HUDEP-2 (cell line): ENCODE measurements around the gene KRTAP3-1.
"Not testable (repeated sequence)": the region's sequence is repeated elsewhere in the genome, so short reads cannot be mapped to it uniquely, and the experiment has no call there.

ENCODE experiments used
- DNase-seq, 76 experiments: peaks; one replicate each; lab custom pipeline; 2025; ENCODE audit not compliant: unreplicated experiment in 76 of 76; lab: John Stamatoyannopoulos, UW

The KRTAP3-1 gene

GRCh38 chr17:41008811-41009210, at the start of gene KRTAP3-1:
Gene KRTAP3-1 (minus strand): TSS chr17:41009128. CDS start chr17:41009074, 54 bp downstream.
- no peak for DNase-seq

GRCh38 chr17:41057547-41057946, 48.6 kb upstream of the KRTAP3-1 start:
- DNase-seq, result no peak

- not testable (repeated sequence) for DNase-seq
Observed at GRCh38 chr17:41055130-41055529, 46.2 kb upstream of the KRTAP3-1 start, which contains the start of gene KRTAP2-2. Gene KRTAP2-2 (minus strand): TSS chr17:41055230. CDS start chr17:41055211, 19 bp downstream.

GRCh38 chr17:41054556-41054955, 45.6 kb upstream of the KRTAP3-1 start:
- DNase-seq, result not testable (repeated sequence)

- DNase-seq, result no peak
Observed at GRCh38 chr17:41054025-41054424, 45.1 kb upstream of the KRTAP3-1 start.

GRCh38 chr17:41052566-41052965, 43.6 kb upstream of the KRTAP3-1 start:
- no peak for DNase-seq

GRCh38 chr17:41049110-41049509, 40.2 kb upstream of the KRTAP3-1 start:
- DNase-seq, result no peak

- no peak for DNase-seq
Observed at GRCh38 chr17:41048441-41048840, 39.5 kb upstream of the KRTAP3-1 start.

- DNase-seq, result not testable (repeated sequence)
Observed at GRCh38 chr17:41046735-41047465, 38.0 kb upstream of the KRTAP3-1 start, which contains the start of gene KRTAP2-1. Gene KRTAP2-1 (minus strand): TSS chr17:41047316. CDS start chr17:41047267, 49 bp downstream.

- no peak for DNase-seq
Observed at GRCh38 chr17:41042953-41043352, 34.0 kb upstream of the KRTAP3-1 start.

- not testable (repeated sequence) for DNase-seq
Observed at GRCh38 chr17:41040783-41041571, 32.0 kb upstream of the KRTAP3-1 start, which contains the start of gene KRTAP1-1. Gene KRTAP1-1 (minus strand): TSS chr17:41041450. CDS start chr17:41041397, 53 bp downstream.

GRCh38 chr17:41037853-41038350, 29.0 kb upstream of the KRTAP3-1 start:
- DNase-seq, result no peak

- not testable (repeated sequence) for DNase-seq
Observed at GRCh38 chr17:41034346-41034935, 25.5 kb upstream of the KRTAP3-1 start, which contains the start of gene KRTAP1-3. Gene KRTAP1-3 (minus strand): TSS chr17:41034874. CDS start chr17:41034821, 53 bp downstream.

- no peak for DNase-seq
Observed at GRCh38 chr17:41029633-41030245, 20.8 kb upstream of the KRTAP3-1 start, which contains the start of gene KRTAP1-4. Gene KRTAP1-4 (minus strand): TSS chr17:41030195. CDS start chr17:41030078, 117 bp downstream.

- DNase-seq, result no peak
Observed at GRCh38 chr17:41026715-41027471, 18.0 kb upstream of the KRTAP3-1 start, which contains the start of gene KRTAP1-5. Gene KRTAP1-5 (minus strand): TSS chr17:41027208. CDS start chr17:41027155, 53 bp downstream.

GRCh38 chr17:41024697-41025096, 15.8 kb upstream of the KRTAP3-1 start:
- DNase-seq, result no peak

GRCh38 chr17:41020336-41020735, 11.4 kb upstream of the KRTAP3-1 start:
- no peak for DNase-seq

- no peak for DNase-seq
Observed at GRCh38 chr17:41019415-41019814, 10.5 kb upstream of the KRTAP3-1 start.

- no peak for DNase-seq
Observed at GRCh38 chr17:41018541-41018940, 9.6 kb upstream of the KRTAP3-1 start.
